Hepatocyte (in vitro differentiated cells): ENCODE measurements around the gene LARP4B.

Source experiments
- EZH2 ChIP-seq: fragments of 200-600 bp; sonication (generic); IDR thresholded peaks from 2 replicates; pipeline ENCODE4 v1.6.1; 2016; ENCODE audit warnings: antibody characterized with exemption, mild to moderate bottlenecking, borderline replicate concordance
- EZH2phosphoT487 ChIP-seq: fragments of 200-600 bp; sonication (generic); IDR thresholded peaks from one replicate; pipeline ENCODE4 v1.6.1; 2018; ENCODE audit warnings: antibody characterized with exemption, mild to moderate bottlenecking, low read depth, moderate library complexity; ENCODE audit not compliant: unreplicated experiment, severe bottlenecking
- TF ChIP-seq, protein P1 (sequence below): fragments of 200-600 bp; sonication (generic); IDR thresholded peaks from 2 replicates; pipeline ENCODE4 v1.5.1; 2016; ENCODE audit warnings: antibody characterized with exemption, mild to moderate bottlenecking; ENCODE audit not compliant: poor library complexity

DNA sequence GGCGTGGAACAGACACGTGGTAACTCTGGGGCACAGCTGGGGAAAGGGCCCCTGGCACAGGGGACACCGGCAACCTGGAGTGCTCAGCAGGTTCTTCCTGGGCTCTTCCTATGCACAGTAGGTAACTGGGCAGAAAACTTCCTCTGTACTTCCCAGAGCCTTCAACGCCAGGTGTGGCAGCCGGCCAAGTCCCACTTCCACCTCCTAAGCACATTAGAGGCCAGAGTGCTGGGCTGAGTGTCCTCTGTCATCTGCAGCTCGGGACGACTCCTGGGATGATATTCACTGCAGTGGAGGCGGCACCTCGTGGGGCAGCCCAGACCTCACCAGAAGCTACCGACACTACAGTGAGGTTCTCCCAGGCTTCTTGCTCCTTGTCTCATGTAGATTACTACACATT, 114.5 kb downstream of the LARP4B start:
- TF ChIP-seq, protein P1, sequence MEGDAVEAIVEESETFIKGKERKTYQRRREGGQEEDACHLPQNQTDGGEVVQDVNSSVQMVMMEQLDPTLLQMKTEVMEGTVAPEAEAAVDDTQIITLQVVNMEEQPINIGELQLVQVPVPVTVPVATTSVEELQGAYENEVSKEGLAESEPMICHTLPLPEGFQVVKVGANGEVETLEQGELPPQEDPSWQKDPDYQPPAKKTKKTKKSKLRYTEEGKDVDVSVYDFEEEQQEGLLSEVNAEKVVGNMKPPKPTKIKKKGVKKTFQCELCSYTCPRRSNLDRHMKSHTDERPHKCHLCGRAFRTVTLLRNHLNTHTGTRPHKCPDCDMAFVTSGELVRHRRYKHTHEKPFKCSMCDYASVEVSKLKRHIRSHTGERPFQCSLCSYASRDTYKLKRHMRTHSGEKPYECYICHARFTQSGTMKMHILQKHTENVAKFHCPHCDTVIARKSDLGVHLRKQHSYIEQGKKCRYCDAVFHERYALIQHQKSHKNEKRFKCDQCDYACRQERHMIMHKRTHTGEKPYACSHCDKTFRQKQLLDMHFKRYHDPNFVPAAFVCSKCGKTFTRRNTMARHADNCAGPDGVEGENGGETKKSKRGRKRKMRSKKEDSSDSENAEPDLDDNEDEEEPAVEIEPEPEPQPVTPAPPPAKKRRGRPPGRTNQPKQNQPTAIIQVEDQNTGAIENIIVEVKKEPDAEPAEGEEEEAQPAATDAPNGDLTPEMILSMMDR: no peak
- TF ChIP-seq EZH2 (no peak), EZH2phosphoT487 (no peak)
